Caco-2 (cell line): ENCODE data around the gene INS. TPM values are rescaled to one million over a fixed set of nuclear protein-coding genes. Genes with fewer than 3 reads are reported as not detected.

ENCODE experiments used
- BruUV-seq: library from RNA; stranded (reverse); fragments of 400-500 nt; replicated peaks from 2 replicates; lab custom pipeline; 2021; lab: Mats Ljungman, UMichigan
- CTCF ChIA-PET: fragments of 300-600 bp; sonication (Branson Sonifier 250); formaldehyde crosslinking; loops from one replicate; lab custom pipeline; 2022; ENCODE audit warnings: antibody characterized with exemption; lab: Charles Lee
- POLR2A ChIA-PET: fragments of 300-600 bp; sonication (Branson Sonifier 250); formaldehyde crosslinking; loops from one replicate; lab custom pipeline; 2022; ENCODE audit warnings: antibody characterized with exemption; lab: Charles Lee
- DNase-seq, 2 experiments: peaks; one replicate each; pipeline versions ENCODE4 v3.0.0 to v3.0.0-alpha.2; 2020 to 2022
- H3K27me3 ChIP-seq: replicated peaks from 2 replicates; pipeline ENCODE4 v1.6.0; 2011; ENCODE audit warnings: low read length; ENCODE audit not compliant: control insufficient read depth, insufficient read depth
- H3K36me3 ChIP-seq: 2 replicates; pipeline ENCODE4 v1.5.1; 2011; ENCODE audit warnings: low read length; ENCODE audit not compliant: control insufficient read depth, insufficient read depth
- H3K4me1 ChIP-seq: fragments of 250-450 bp; sonication (Bioruptor Pico); 2 replicates; pipeline ENCODE4 v1.5.1; 2020; ENCODE audit warnings: mild to moderate bottlenecking
- H3K4me3 ChIP-seq: 2 replicates; pipeline ENCODE4 v1.5.1; 2011; ENCODE audit warnings: low read depth, mild to moderate bottlenecking, control low read depth, low read length
- H3K9me3 ChIP-seq: fragments of 250-450 bp; sonication (Bioruptor Pico); 2 replicates; pipeline ENCODE4 v1.5.1; 2020; ENCODE audit warnings: mild to moderate bottlenecking, moderate library complexity
- H3K27ac Mint-ChIP-seq: one replicate; pipeline ENCODE4 v1.8.0; 2022; ENCODE audit warnings: mixed read lengths; ENCODE audit not compliant: unreplicated experiment
- H3K27me3 Mint-ChIP-seq: one replicate; pipeline ENCODE4 v1.8.0; 2022; ENCODE audit warnings: mixed read lengths; ENCODE audit not compliant: insufficient read depth, unreplicated experiment
- H3K36me3 Mint-ChIP-seq: one replicate; pipeline ENCODE4 v1.8.0; 2022; ENCODE audit warnings: mild to moderate bottlenecking, mixed read lengths; ENCODE audit not compliant: insufficient read depth, unreplicated experiment
- H3K4me1 Mint-ChIP-seq: one replicate; pipeline ENCODE4 v1.8.0; 2022; ENCODE audit warnings: low read depth, mixed read lengths; ENCODE audit not compliant: unreplicated experiment
- H3K4me3 Mint-ChIP-seq: one replicate; pipeline ENCODE4 v1.8.0; 2022; ENCODE audit warnings: mild to moderate bottlenecking, moderate library complexity, mixed read lengths; ENCODE audit not compliant: unreplicated experiment
- H3K9me3 Mint-ChIP-seq: one replicate; pipeline ENCODE4 v1.8.0; 2022; ENCODE audit warnings: mixed read lengths; ENCODE audit not compliant: unreplicated experiment
- intact Hi-C: fragments of 100-400 bp; cut with micrococcal nuclease; formaldehyde crosslinking; loops from one replicate; pipeline ENCODE4 v1.10.0; 2022; ENCODE audit not compliant: unreplicated experiment
- total RNA-seq: library from RNA; stranded (reverse); gene quantifications from 2 replicates; pipeline ENCODE4 v1.2.3, GENCODE V29; 2022
- TF ChIP-seq, protein P1 (sequence below), 2 experiments: fragments of 200-600 bp in 1 of 2; IDR thresholded peaks; 1 replicate in 1 of 2; 2 replicates in 1 of 2; pipeline versions ENCODE4 v1.5.1 to v1.8.0; 2011 to 2022; ENCODE audit warnings: antibody characterized with exemption in 1 of 2, control low read depth in 1 of 2, inconsistent platforms in 1 of 2, low read depth in 1 of 2, low read length in 1 of 2, mild to moderate bottlenecking in 1 of 2, moderate library complexity in 1 of 2; ENCODE audit not compliant: insufficient read depth in 1 of 2, severe bottlenecking in 1 of 2, unreplicated experiment in 1 of 2

The INS gene
- total RNA-seq, 1 experiment from 2014 or later, result not detected

DNA sequence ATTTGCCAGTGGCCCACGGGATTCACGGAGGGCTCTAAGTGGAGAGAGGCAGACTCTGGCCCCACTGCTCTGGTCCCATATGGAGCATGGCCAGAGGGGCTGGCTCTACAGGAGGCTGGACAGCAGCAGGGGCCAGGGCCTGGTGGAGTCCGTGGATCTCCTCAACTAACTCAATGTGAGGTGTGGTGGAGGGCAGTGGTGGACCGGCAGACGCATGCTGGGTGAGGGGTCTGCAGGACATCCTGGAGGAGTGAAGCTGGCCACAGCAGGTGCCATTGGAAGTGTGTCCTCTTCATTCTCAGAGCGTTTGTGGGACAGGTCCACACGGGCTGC lies 37.4 kb downstream of the INS start:
- BruUV-seq, result no TSS peak
- H3K27ac Mint-ChIP-seq, result no peak overlapping the region
- CTCF ChIA-PET, result no interaction called here

GRCh38 chr11:2122907-2123627 lies 37.9 kb downstream of the INS start:
- Mint-ChIP-seq H3K4me3 (no peak overlapping the region), H3K9me3 (peaks cover 21% of the 10 kb centered on the region), H3K36me3 (peaks cover 10% of the 10 kb centered on the region), H3K27ac (no peak overlapping the region), H3K27me3 (no peaks in the 10 kb centered on the region), H3K4me1 (no peaks in the 10 kb centered on the region)
- no TSS peak for BruUV-seq
- no peaks in the 10 kb centered on the region for H3K27me3 ChIP-seq
- no peak for DNase-seq
- H3K4me3 ChIP-seq, result no peak overlapping the region
- ChIA-PET POLR2A (interaction anchor here (0.6 kb wide), 1 partner anchor 14 kb away, joined by 3 read pairs; no protein-coding TSS in a partner anchor), CTCF (interaction anchor here (1.1 kb wide), 1 partner anchor 29 kb away, joined by 3 read pairs; no protein-coding TSS in a partner anchor)
- TF ChIP-seq, protein P1, sequence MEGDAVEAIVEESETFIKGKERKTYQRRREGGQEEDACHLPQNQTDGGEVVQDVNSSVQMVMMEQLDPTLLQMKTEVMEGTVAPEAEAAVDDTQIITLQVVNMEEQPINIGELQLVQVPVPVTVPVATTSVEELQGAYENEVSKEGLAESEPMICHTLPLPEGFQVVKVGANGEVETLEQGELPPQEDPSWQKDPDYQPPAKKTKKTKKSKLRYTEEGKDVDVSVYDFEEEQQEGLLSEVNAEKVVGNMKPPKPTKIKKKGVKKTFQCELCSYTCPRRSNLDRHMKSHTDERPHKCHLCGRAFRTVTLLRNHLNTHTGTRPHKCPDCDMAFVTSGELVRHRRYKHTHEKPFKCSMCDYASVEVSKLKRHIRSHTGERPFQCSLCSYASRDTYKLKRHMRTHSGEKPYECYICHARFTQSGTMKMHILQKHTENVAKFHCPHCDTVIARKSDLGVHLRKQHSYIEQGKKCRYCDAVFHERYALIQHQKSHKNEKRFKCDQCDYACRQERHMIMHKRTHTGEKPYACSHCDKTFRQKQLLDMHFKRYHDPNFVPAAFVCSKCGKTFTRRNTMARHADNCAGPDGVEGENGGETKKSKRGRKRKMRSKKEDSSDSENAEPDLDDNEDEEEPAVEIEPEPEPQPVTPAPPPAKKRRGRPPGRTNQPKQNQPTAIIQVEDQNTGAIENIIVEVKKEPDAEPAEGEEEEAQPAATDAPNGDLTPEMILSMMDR (IDR thresholded peaks at IDR 0.05; ENCODE audit: insufficient read depth in 1 of 2, low read depth in 1 of 2, low read length in 1 of 2, severe bottlenecking in 1 of 2, unreplicated experiment in 1 of 2), result no peak
- peaks cover 29% of the 10 kb centered on the region for H3K4me1 ChIP-seq
- H3K9me3 ChIP-seq, result no peaks in the 10 kb centered on the region
- intact Hi-C loops, result no loop called here
- H3K36me3 ChIP-seq, result no peaks in the 10 kb centered on the region

More for the DNA sequence above, 37.4 kb downstream of the INS start:
- peaks cover 29% of the 10 kb centered on the region for H3K4me1 ChIP-seq
- peaks cover 21% of the 10 kb centered on the region for H3K9me3 Mint-ChIP-seq
- TF ChIP-seq, protein P1 (IDR thresholded peaks at IDR 0.05; ENCODE audit: insufficient read depth in 1 of 2, low read depth in 1 of 2, low read length in 1 of 2, severe bottlenecking in 1 of 2, unreplicated experiment in 1 of 2), result no peak
- no peaks in the 10 kb centered on the region for H3K9me3 ChIP-seq
- H3K27me3 ChIP-seq, result no peaks in the 10 kb centered on the region
- peaks cover 16% of the 10 kb centered on the region for H3K36me3 Mint-ChIP-seq
- no peaks in the 10 kb centered on the region for H3K27me3 Mint-ChIP-seq
- POLR2A ChIA-PET, result no interaction called here
- no peak overlapping the region for H3K4me3 ChIP-seq
- no peaks in the 10 kb centered on the region for H3K4me1 Mint-ChIP-seq
- intact Hi-C loops, result no loop called here
- H3K4me3 Mint-ChIP-seq, result no peak overlapping the region
- DNase-seq, result no peak
- H3K36me3 ChIP-seq, result no peaks in the 10 kb centered on the region

DNA sequence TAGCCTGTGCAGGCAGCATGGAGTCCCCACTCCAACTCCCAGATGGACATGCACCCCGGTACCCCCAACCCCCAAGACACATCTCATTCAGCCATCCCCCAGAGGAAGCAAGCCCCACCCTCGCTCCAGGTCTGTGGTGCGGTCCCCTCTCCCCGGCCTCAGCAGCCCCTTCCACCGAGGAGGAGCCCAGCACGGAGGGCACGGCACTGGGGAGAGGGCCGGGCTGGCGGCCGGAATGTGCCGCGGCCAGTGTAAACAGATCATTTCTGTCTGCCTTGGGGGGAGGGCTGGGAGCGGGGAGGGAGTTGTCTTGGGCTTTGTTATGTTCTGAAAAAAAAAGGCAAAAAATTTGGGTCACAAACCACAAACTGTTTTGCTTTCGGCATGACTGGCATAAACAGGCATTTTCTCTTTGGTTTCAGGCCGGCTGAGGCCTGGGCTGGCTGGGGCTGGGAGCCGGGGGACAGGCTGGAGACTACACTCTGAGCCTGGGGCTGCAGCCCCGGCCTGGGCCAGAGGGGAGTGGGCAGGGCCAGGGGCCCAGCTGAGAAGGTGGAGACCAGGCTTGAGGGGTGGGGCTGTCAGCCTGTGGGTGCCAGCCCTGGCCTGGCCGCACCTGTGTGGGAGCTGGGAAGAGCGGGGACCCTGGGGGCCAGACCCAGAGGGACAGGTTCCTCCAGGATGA lies 38.6 kb downstream of the INS start:
- Mint-ChIP-seq H3K36me3 (peaks cover 3% of the 10 kb centered on the region), H3K4me3 (no peak overlapping the region), H3K4me1 (no peaks in the 10 kb centered on the region), H3K9me3 (peaks cover 27% of the 10 kb centered on the region), H3K27ac (no peak overlapping the region), H3K27me3 (no peaks in the 10 kb centered on the region)
- no TSS peak for BruUV-seq
- H3K4me1 ChIP-seq, result peaks cover 29% of the 10 kb centered on the region
- intact Hi-C loops, result no loop called here
- ChIA-PET CTCF (interaction anchor here (1.1 kb wide), 1 partner anchor 29 kb away, joined by 3 read pairs; no protein-coding TSS in a partner anchor), POLR2A (no interaction called here)
- TF ChIP-seq, protein P1 (IDR thresholded peaks at IDR 0.05; ENCODE audit: insufficient read depth in 1 of 2, low read depth in 1 of 2, low read length in 1 of 2, severe bottlenecking in 1 of 2, unreplicated experiment in 1 of 2), result no peak
- DNase-seq, result no peak
- H3K4me3 ChIP-seq, result no peak overlapping the region
- no peaks in the 10 kb centered on the region for H3K27me3 ChIP-seq
- peaks cover 2% of the 10 kb centered on the region; the same call in 1 of the 2 replicates for H3K9me3 ChIP-seq
- H3K36me3 ChIP-seq, result no peaks in the 10 kb centered on the region
